Glutamatergic neuron (in vitro differentiated cells): ENCODE measurements around the gene ITPK1. TPM values are rescaled to one million over a fixed set of nuclear protein-coding genes. Genes with fewer than 3 reads are reported as not detected.

Experiments used
- DNase-seq: peaks from one replicate; pipeline ENCODE4 v3.0.0; 2022
- H3K27ac Mint-ChIP-seq: one replicate; pipeline ENCODE4 v1.8.0; 2020; ENCODE audit warnings: mild to moderate bottlenecking, mixed read lengths, inconsistent platforms; ENCODE audit not compliant: unreplicated experiment
- H3K27me3 Mint-ChIP-seq: one replicate; pipeline ENCODE4 v1.8.0; 2020; ENCODE audit warnings: mild to moderate bottlenecking, moderate library complexity, mixed read lengths, inconsistent platforms; ENCODE audit not compliant: unreplicated experiment
- H3K36me3 Mint-ChIP-seq: one replicate; pipeline ENCODE4 v1.8.0; 2020; ENCODE audit warnings: mild to moderate bottlenecking, mixed read lengths, inconsistent platforms; ENCODE audit not compliant: unreplicated experiment
- H3K4me1 Mint-ChIP-seq: one replicate; pipeline ENCODE4 v1.8.0; 2020; ENCODE audit warnings: mild to moderate bottlenecking, low read depth, mixed read lengths, inconsistent platforms; ENCODE audit not compliant: unreplicated experiment
- H3K4me3 Mint-ChIP-seq: one replicate; pipeline ENCODE4 v1.8.0; 2020; ENCODE audit warnings: mild to moderate bottlenecking, mixed read lengths, inconsistent platforms; ENCODE audit not compliant: unreplicated experiment
- H3K9me3 Mint-ChIP-seq: one replicate; pipeline ENCODE4 v1.8.0; 2020; ENCODE audit warnings: mild to moderate bottlenecking, moderate library complexity, mixed read lengths, inconsistent platforms; ENCODE audit not compliant: unreplicated experiment
- CTCF ChIP-seq: fragments of 200-600 bp; sonication (generic); IDR thresholded peaks from one replicate; pipeline ENCODE4 v1.5.0; 2021; ENCODE audit not compliant: partially characterized antibody, unreplicated experiment
- total RNA-seq: library from RNA; stranded (reverse); fragmentation: NEBNext Ultra II Directional; extraction: Animal tissue kit (Norgen Biotek cat#: 25700); gene quantifications from one replicate; pipeline ENCODE4 v1.2.1, GENCODE V29; 2021; ENCODE audit not compliant: unreplicated experiment

ITPK1 gene
- total RNA-seq, 1 donor from 2014 or later = 132 TPM

GRCh38 chr14:92906420-92906819 lies 209.3 kb downstream of the ITPK1 start:
- Mint-ChIP-seq H3K4me3 (no peak overlapping the region), H3K9me3 (peaks cover 2% of the 10 kb centered on the region), H3K27me3 (peaks cover 16% of the 10 kb centered on the region), H3K27ac (no peak overlapping the region), H3K36me3 (no peaks in the 10 kb centered on the region), H3K4me1 (peaks cover 30% of the 10 kb centered on the region)
- no peak for TF ChIP-seq CTCF
- no peak for DNase-seq

GRCh38 chr14:92905667-92906066 lies 210.1 kb downstream of the ITPK1 start:
- no peak for DNase-seq
- no peak for TF ChIP-seq CTCF
- Mint-ChIP-seq H3K9me3 (peaks cover 2% of the 10 kb centered on the region), H3K36me3 (no peaks in the 10 kb centered on the region), H3K4me1 (peaks cover 30% of the 10 kb centered on the region), H3K27ac (no peak overlapping the region), H3K4me3 (no peak overlapping the region), H3K27me3 (peaks cover 16% of the 10 kb centered on the region)

- peaks cover 4% of the 10 kb centered on the region for H3K36me3 Mint-ChIP-seq
- peaks cover 9% of the 10 kb centered on the region for H3K27me3 Mint-ChIP-seq
- peaks cover 27% of the 10 kb centered on the region for H3K4me1 Mint-ChIP-seq
- no peak for DNase-seq
- no peak overlapping the region for H3K27ac Mint-ChIP-seq
- no peak overlapping the region for H3K4me3 Mint-ChIP-seq
- peaks cover under 1% of the 10 kb centered on the region for H3K9me3 Mint-ChIP-seq
- no peak for TF ChIP-seq CTCF
These were observed 212.4 kb downstream of the ITPK1 start for GRCh38 chr14:92903359-92903758.

GRCh38 chr14:92902726-92903125 lies 213.0 kb downstream of the ITPK1 start:
- H3K27me3 Mint-ChIP-seq = peaks cover 9% of the 10 kb centered on the region
- H3K4me1 Mint-ChIP-seq = peaks cover 26% of the 10 kb centered on the region
- peak overlapping the region; percentile 89 for H3K27ac Mint-ChIP-seq
- TF ChIP-seq CTCF = no peak
- H3K9me3 Mint-ChIP-seq = peaks cover 2% of the 10 kb centered on the region
- H3K36me3 Mint-ChIP-seq = peaks cover 4% of the 10 kb centered on the region
- H3K4me3 Mint-ChIP-seq = peak overlapping the region; percentile 75
- no peak for DNase-seq

- peaks cover 7% of the 10 kb centered on the region for H3K27me3 Mint-ChIP-seq
- no peak for DNase-seq
- H3K36me3 Mint-ChIP-seq = peaks cover 4% of the 10 kb centered on the region
- peak overlapping the region; percentile 89 for H3K27ac Mint-ChIP-seq
- peaks cover 2% of the 10 kb centered on the region for H3K9me3 Mint-ChIP-seq
- peaks cover 21% of the 10 kb centered on the region for H3K4me1 Mint-ChIP-seq
- peak overlapping the region; percentile 75 for H3K4me3 Mint-ChIP-seq
- TF ChIP-seq CTCF = no peak
These were observed 213.5 kb downstream of the ITPK1 start for GRCh38 chr14:92902191-92902590.
